Naive thymus-derived CD4-positive, alpha-beta T cell (primary cell): ENCODE data around the gene GNAS. TPM values are rescaled to one million over a fixed set of nuclear protein-coding genes. Genes with fewer than 3 reads are reported as not detected.
"Not testable (repeated sequence)": the region's sequence is repeated elsewhere in the genome, so short reads cannot be mapped to it uniquely, and the experiment has no call there.

Source experiments
- ATAC-seq: fragments of 150-1000 bp; cut with Tn5 transposase; 2 replicates; pipeline ENCODE4 v1.10.0; 2021; ENCODE audit warnings: mild to moderate bottlenecking, moderate library complexity
- CTCF ChIA-PET: fragments of 350-600 bp; sonication (Branson Sonifier 250); formaldehyde crosslinking; loops from one replicate; lab custom pipeline; 2021; ENCODE audit warnings: antibody characterized with exemption; lab: Charles Lee
- POLR2A ChIA-PET: fragments of 350-600 bp; sonication (Branson Sonifier 250); formaldehyde crosslinking; loops from one replicate; lab custom pipeline; 2021; ENCODE audit warnings: antibody characterized with exemption, inconsistent platforms; lab: Charles Lee
- DNase-seq, 9 donors: peaks; one replicate each; pipeline versions ENCODE4 v3.0.0 to v3.0.0-alpha.2; 2020 to 2022; ENCODE audit warnings: mixed read lengths in 1 of 9
- H3K27ac ChIP-seq: one replicate; pipeline ENCODE4 v1.7.0; 2013; ENCODE audit warnings: mild to moderate bottlenecking, low read depth, low read length, moderate library complexity
- H3K27me3 ChIP-seq, 2 donors: one replicate each; pipeline ENCODE4 v1.7.0; 2013; ENCODE audit warnings: low read length in 2 of 2, mild to moderate bottlenecking in 2 of 2, moderate library complexity in 2 of 2; ENCODE audit not compliant: control insufficient read depth in 2 of 2, insufficient read depth in 2 of 2
- H3K36me3 ChIP-seq, 3 experiments: 1 replicate in 2 of 3; 2 replicates in 1 of 3; pipeline ENCODE4 v1.7.0; 2013; ENCODE audit warnings: low read length in 3 of 3, mild to moderate bottlenecking in 3 of 3, moderate library complexity in 1 of 3; ENCODE audit not compliant: insufficient read depth in 3 of 3, control insufficient read depth in 2 of 3
- H3K4me1 ChIP-seq, 2 donors: one replicate each; pipeline ENCODE4 v1.7.0; 2013; ENCODE audit warnings: low read length in 2 of 2, mild to moderate bottlenecking in 2 of 2, moderate library complexity in 1 of 2; ENCODE audit not compliant: control insufficient read depth in 2 of 2, insufficient read depth in 2 of 2
- H3K4me3 ChIP-seq: 2 replicates; pipeline ENCODE4 v1.7.0; 2013; ENCODE audit warnings: mild to moderate bottlenecking, low read length
- H3K9me3 ChIP-seq, 3 experiments: 1 replicate in 2 of 3; 2 replicates in 1 of 3; pipeline ENCODE4 v1.7.0; 2013; ENCODE audit warnings: low read length in 3 of 3; ENCODE audit not compliant: control insufficient read depth in 2 of 3
- H3K27ac Mint-ChIP-seq, 9 donors: one replicate each; pipeline ENCODE4 v1.8.0; 2020 to 2022; ENCODE audit warnings: mixed read lengths in 9 of 9, mild to moderate bottlenecking in 8 of 9, moderate library complexity in 5 of 9, inconsistent platforms in 2 of 9
- H3K27me3 Mint-ChIP-seq, 5 donors: one replicate each; pipeline ENCODE4 v1.8.0; 2021 to 2022; ENCODE audit warnings: mixed read lengths in 5 of 5, mild to moderate bottlenecking in 1 of 5
- H3K36me3 Mint-ChIP-seq, 5 donors: one replicate each; pipeline ENCODE4 v1.8.0; 2020 to 2022; ENCODE audit warnings: mixed read lengths in 5 of 5, mild to moderate bottlenecking in 3 of 5, inconsistent platforms in 1 of 5
- H3K4me1 Mint-ChIP-seq, 7 donors: one replicate each; pipeline ENCODE4 v1.8.0; 2020 to 2022; ENCODE audit warnings: mixed read lengths in 7 of 7, mild to moderate bottlenecking in 3 of 7, inconsistent platforms in 1 of 7
- H3K4me3 Mint-ChIP-seq, 10 donors: one replicate each; pipeline ENCODE4 v1.8.0; 2020 to 2022; ENCODE audit warnings: mild to moderate bottlenecking in 10 of 10, mixed read lengths in 10 of 10, moderate library complexity in 6 of 10, inconsistent platforms in 2 of 10
- H3K9me3 Mint-ChIP-seq, 11 donors: one replicate each; pipeline ENCODE4 v1.8.0; 2020 to 2022; ENCODE audit warnings: mixed read lengths in 11 of 11, mild to moderate bottlenecking in 4 of 11, inconsistent platforms in 1 of 11, moderate library complexity in 1 of 11
- intact Hi-C, 2 donors: fragments of 100-400 bp; cut with micrococcal nuclease; formaldehyde crosslinking; loops; one replicate each; pipeline ENCODE4 v1.15.1; 2023
- polyA plus RNA-seq, 2 donors: library from polyadenylated mRNA; unstranded; fragments of 300-500 nt; fragmentation: Illumina TruSeq; gene quantifications; one replicate each; pipeline ENCODE4 v1.2.3, GENCODE V29; 2021
- total RNA-seq, 6 experiments: library from RNA in 5 of 6; stranded (reverse) in 5 of 6; gene quantifications; 1 replicate in 5 of 6; 2 replicates in 1 of 6; pipeline ENCODE4 v1.2.3 and lab custom pipeline; 2021 to 2026

Gene GNAS
- total and polyA plus RNA-seq, 7 experiments from 2014 or later = 147 to 907 (median 726) TPM

DNA sequence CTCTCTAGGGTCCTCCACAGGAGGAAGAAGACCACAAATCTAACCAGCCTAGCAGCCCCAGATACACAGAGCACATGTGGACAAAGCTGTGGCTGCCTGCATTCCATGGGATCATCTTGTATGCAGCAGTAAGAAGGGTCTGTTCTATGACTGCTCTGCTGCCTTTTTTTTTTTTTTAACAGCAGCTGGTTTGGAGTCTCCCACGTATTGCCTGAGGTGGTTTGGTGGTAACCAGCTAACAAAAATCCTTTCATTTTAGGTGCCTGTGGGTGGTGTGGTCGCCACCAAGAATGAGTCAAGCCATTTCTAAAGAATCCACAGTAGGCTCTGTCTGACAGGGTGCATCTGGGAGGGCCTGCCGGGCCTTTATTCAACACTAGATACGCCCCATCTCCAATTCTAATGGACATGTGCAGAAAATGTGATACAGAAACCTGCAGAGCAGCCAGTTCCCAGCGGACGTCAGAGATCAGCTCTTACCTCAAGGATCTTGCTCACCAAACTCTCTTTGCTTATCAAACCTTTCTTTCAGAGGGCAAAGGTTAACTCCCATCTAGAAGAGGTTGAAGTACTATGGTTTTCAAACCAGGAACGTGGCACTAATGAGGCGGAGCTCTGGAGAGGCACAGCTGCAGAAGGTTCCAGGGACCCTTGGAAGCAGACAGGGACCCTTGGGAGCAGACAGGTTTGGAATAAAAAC is 33.8 kb upstream of the GNAS start:
- ChIA-PET POLR2A (no interaction called here), CTCF (no interaction called here)
- ATAC-seq (no peak), DNase-seq (peak in 1 of 9 donors; percentile 74)
- peaks cover 0 to 15% (median 4%) of the 10 kb centered on the region in 5 donors for H3K36me3 Mint-ChIP-seq
- no peak overlapping the region for H3K27ac ChIP-seq
- intact Hi-C loops = loop anchor here in 1 of 2 donors (5.0 kb wide), 1 partner anchor 1196 kb away; the partner anchor contains the start of gene ZBP1
- H3K27me3 Mint-ChIP-seq = peaks cover 0 to 14% (median 4%) of the 10 kb centered on the region in 5 donors
- H3K4me1 ChIP-seq = no peaks in the 10 kb centered on the region
- no peak overlapping the region for H3K27ac Mint-ChIP-seq
- H3K4me3 ChIP-seq = no peak overlapping the region
- H3K4me3 Mint-ChIP-seq = no peak overlapping the region
- H3K36me3 ChIP-seq = no peaks in the 10 kb centered on the region
- H3K4me1 Mint-ChIP-seq = peaks cover 0 to 11% (median 0%) of the 10 kb centered on the region in 7 donors
- H3K27me3 ChIP-seq = no peaks in the 10 kb centered on the region
- H3K9me3 Mint-ChIP-seq = peaks cover 0 to 4% (median 0%) of the 10 kb centered on the region in 11 donors
- no peaks in the 10 kb centered on the region for H3K9me3 ChIP-seq

DNA sequence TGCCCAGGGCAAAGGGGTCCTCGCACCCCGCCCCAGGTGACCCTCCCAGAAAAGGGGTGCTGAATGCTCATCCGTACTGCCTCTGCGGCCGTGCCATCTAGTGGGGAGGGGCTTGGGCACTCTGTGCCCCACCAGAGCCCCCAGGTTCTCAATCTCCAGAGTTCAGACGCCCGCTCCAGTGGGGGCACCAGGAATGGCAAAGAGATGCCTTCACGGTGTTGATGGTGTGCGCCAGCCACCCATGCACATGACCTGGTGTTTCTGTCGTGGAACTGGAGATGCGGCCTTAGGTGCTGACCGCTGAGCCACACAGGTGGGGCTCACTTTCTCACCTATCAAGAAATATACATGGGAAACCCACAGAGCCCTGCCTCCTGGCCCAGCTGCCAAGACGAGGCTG is 32.6 kb upstream of the GNAS start:
- Histone ChIP-seq H3K36me3 (no peaks in the 10 kb centered on the region), H3K4me3 (no peak overlapping the region), H3K27me3 (no peaks in the 10 kb centered on the region), H3K9me3 (no peaks in the 10 kb centered on the region), H3K27ac (no peak overlapping the region), H3K4me1 (no peaks in the 10 kb centered on the region)
- intact Hi-C loops = loop anchor here in 1 of 2 donors (5.0 kb wide), 1 partner anchor 1198 kb away; the partner anchor contains the start of gene ZBP1
- Mint-ChIP-seq H3K4me1 (peaks cover 0 to 11% (median 0%) of the 10 kb centered on the region in 7 donors), H3K36me3 (peaks cover 0 to 15% (median 4%) of the 10 kb centered on the region in 5 donors), H3K27me3 (peaks cover 0 to 14% (median 4%) of the 10 kb centered on the region in 5 donors), H3K4me3 (no peak overlapping the region), H3K9me3 (peaks cover 0 to 4% (median 0%) of the 10 kb centered on the region in 11 donors), H3K27ac (no peak overlapping the region)
- ATAC-seq = no peak
- no peak for DNase-seq
- CTCF ChIA-PET = no interaction called here
- POLR2A ChIA-PET = no interaction called here

DNA sequence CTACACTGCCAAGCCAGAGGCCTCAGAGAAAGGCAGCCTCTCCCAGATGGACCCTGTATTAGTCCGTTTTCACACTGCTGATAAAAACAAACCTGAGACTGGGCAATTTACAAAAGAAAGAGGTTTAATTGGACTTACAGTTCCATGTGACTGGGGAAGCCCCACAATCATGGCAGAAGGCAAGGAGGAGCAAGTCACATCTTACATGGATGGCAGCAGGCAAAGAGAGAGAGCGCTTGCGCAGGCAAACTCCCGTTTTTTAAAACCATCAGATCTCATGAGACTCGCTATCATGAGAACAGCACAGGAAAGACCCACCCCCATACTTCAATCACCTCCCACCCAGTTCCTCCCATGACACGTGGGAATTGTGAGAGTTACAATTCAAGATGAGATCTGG is 32.0 kb upstream of the GNAS start:
- H3K4me3 Mint-ChIP-seq, POLR2A ChIA-PET, H3K27ac ChIP-seq, H3K4me1 ChIP-seq, H3K9me3 ChIP-seq, intact Hi-C loops, DNase-seq, H3K27me3 ChIP-seq, H3K4me3 ChIP-seq, H3K36me3 ChIP-seq, ATAC-seq, CTCF ChIA-PET, H3K9me3 Mint-ChIP-seq: not testable (repeated sequence)
- Mint-ChIP-seq H3K4me1 (peaks cover 0 to 11% (median 0%) of the 10 kb centered on the region in 7 donors), H3K36me3 (peaks cover 0 to 15% (median 4%) of the 10 kb centered on the region in 5 donors), H3K27me3 (peaks cover 0 to 13% (median 2%) of the 10 kb centered on the region in 5 donors), H3K27ac (peak overlapping the region in 1 of 9 donors; percentile 71)

DNA sequence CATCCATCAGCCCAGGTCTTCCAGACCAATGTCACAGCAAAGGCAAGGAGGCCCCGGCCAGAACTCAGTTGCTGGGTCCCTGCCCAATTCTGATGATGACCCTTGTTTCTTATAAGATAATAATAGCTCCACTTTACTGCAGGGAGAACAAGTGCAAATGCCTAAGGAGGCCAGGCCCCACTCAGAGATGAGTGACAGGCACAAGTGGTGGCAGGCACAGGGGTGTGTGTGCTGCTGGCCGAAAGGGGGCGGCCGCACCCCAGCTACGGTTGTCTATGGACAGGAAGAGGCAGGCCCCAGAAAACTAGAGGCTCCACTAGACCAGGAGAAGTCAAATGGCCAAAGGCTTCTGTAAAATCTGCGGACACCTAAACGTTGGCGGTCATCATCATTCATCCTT is 30.4 kb upstream of the GNAS start:
- Mint-ChIP-seq H3K27me3 (peaks cover 0 to 5% (median 0%) of the 10 kb centered on the region in 5 donors), H3K4me3 (no peak overlapping the region), H3K27ac (no peak overlapping the region), H3K4me1 (peaks cover 0 to 11% (median 0%) of the 10 kb centered on the region in 7 donors), H3K36me3 (peaks cover 0 to 15% (median 4%) of the 10 kb centered on the region in 5 donors), H3K9me3 (peaks cover 0 to 4% (median 0%) of the 10 kb centered on the region in 11 donors)
- Histone ChIP-seq H3K27me3 (no peaks in the 10 kb centered on the region), H3K27ac (no peak overlapping the region), H3K36me3 (no peaks in the 10 kb centered on the region), H3K9me3 (no peaks in the 10 kb centered on the region), H3K4me1 (no peaks in the 10 kb centered on the region), H3K4me3 (no peak overlapping the region)
- POLR2A ChIA-PET = no interaction called here
- intact Hi-C loops = no loop called here
- ATAC-seq (no peak), DNase-seq (no peak)
- CTCF ChIA-PET = no interaction called here

DNA sequence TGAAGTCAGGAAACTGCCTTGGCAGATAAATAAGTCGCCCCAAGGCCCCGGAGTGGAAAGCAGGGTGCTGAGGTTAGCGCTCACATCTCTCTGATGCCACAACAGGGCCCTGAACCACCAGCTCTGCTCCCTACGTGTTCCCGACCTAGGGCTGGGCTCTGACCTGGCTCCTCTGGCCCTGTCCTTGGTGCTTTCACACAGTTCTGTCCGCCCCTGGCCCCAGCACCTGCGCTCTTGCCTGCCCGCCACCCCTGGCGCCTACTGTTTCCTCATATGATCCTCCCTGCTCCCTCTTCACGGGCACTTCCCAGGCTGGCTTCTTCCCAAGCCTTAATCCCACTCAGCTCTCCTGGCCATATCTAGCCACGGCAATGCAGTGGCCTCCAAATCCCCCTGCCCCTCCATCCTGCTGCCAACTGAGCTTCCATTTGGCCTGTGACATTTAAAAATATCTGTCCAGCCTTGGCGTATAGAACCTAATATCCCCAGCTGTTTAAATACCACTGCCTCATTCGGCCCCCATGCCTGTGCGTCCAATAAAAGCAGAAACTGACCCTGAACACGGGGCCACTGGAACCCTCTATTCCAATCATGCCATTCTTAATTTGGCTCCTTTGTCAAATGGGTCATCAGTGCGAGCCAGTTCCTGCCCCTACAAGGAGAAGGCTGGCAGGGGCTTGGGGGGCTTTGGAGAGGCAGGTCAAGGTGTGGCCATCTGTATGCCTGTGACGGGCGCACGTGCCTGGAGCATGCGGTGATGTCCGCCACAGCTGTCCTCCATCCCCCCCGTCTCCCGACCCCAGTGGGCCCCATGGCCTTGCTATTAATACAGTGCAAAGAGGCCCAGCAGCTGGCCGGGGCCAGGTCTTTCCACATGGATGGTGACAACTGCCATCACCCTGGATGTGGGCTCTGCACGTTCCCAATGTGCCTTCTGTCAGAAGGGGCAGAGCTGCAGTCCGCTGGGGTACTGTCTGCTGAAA is 29.5 kb upstream of the GNAS start:
- peaks cover 0 to 4% (median 0%) of the 10 kb centered on the region in 11 donors for H3K9me3 Mint-ChIP-seq
- Histone ChIP-seq H3K9me3 (no peaks in the 10 kb centered on the region), H3K4me3 (no peak overlapping the region), H3K36me3 (no peaks in the 10 kb centered on the region), H3K27me3 (no peaks in the 10 kb centered on the region), H3K27ac (no peak overlapping the region), H3K4me1 (no peaks in the 10 kb centered on the region)
- peaks cover 0 to 11% (median 0%) of the 10 kb centered on the region in 7 donors for H3K4me1 Mint-ChIP-seq
- H3K27me3 Mint-ChIP-seq = peaks cover 0 to 5% (median 0%) of the 10 kb centered on the region in 5 donors
- no peak overlapping the region for H3K4me3 Mint-ChIP-seq
- intact Hi-C loops = no loop called here
- no peak overlapping the region for H3K27ac Mint-ChIP-seq
- H3K36me3 Mint-ChIP-seq = peaks cover 0 to 16% (median 4%) of the 10 kb centered on the region in 5 donors
- ChIA-PET CTCF (no interaction called here), POLR2A (no interaction called here)
- DNase-seq (no peak), ATAC-seq (no peak)

DNA sequence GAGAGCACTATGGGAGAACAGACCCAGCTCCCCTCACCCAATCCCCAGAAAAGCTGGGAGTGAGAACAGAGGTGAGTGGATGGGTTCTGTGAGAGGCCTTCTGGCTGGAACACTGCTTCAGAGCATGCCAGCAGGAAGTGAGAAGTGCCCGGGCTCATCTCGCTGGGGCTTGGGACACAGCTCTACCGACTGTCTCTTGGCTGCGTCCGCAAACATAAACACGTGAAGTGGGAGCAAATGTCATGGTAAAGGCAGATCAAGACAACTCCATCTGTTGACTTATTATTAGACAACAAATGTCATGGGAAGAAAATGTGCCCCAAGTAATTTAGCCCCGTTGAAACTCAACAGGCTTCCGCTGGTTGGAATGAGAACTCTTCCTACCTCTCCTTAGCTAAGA is 27.7 kb upstream of the GNAS start:
- intact Hi-C loops = no loop called here
- Mint-ChIP-seq H3K9me3 (peaks cover 0 to 4% (median 0%) of the 10 kb centered on the region in 11 donors), H3K4me3 (no peak overlapping the region), H3K27ac (no peak overlapping the region), H3K27me3 (peaks cover 0 to 6% (median 0%) of the 10 kb centered on the region in 5 donors), H3K36me3 (peaks cover 0 to 13% (median 4%) of the 10 kb centered on the region in 5 donors), H3K4me1 (no peaks in the 10 kb centered on the region)
- Histone ChIP-seq H3K9me3 (no peaks in the 10 kb centered on the region), H3K27ac (no peak overlapping the region), H3K36me3 (no peaks in the 10 kb centered on the region), H3K27me3 (no peaks in the 10 kb centered on the region), H3K4me1 (no peaks in the 10 kb centered on the region), H3K4me3 (no peak overlapping the region)
- ChIA-PET POLR2A (no interaction called here), CTCF (no interaction called here)
- no peak for ATAC-seq
- no peak for DNase-seq
